Nephron progenitor cell (in vitro differentiated cells): ENCODE results near the gene C16orf86.

ENCODE experiments used
- DNase-seq: peaks from one replicate; pipeline ENCODE4 v3.0.0; 2021
- H3K27ac Mint-ChIP-seq: 2 replicates; pipeline ENCODE4 v1.8.0; 2021; ENCODE audit warnings: mild to moderate bottlenecking, moderate library complexity, mixed read lengths
- H3K27me3 Mint-ChIP-seq: 2 replicates; pipeline ENCODE4 v1.8.0; 2021; ENCODE audit warnings: mild to moderate bottlenecking, low read depth, mixed read lengths; ENCODE audit not compliant: poor library complexity
- H3K36me3 Mint-ChIP-seq: 2 replicates; pipeline ENCODE4 v1.8.0; 2021; ENCODE audit warnings: low read depth, mixed read lengths
- H3K4me1 Mint-ChIP-seq: 2 replicates; pipeline ENCODE4 v1.8.0; 2021; ENCODE audit warnings: mixed read lengths
- H3K4me3 Mint-ChIP-seq: 2 replicates; pipeline ENCODE4 v1.8.0; 2021; ENCODE audit warnings: mild to moderate bottlenecking, moderate library complexity, mixed read lengths
- H3K9me3 Mint-ChIP-seq: 2 replicates; pipeline ENCODE4 v1.8.0; 2021; ENCODE audit warnings: mild to moderate bottlenecking, moderate library complexity, mixed read lengths
- CTCF ChIP-seq: fragments of 200-600 bp; sonication (generic); IDR thresholded peaks from 2 replicates; pipeline ENCODE4 v1.5.0; 2021; ENCODE audit warnings: antibody characterized with exemption

The C16orf86 gene

GRCh38 chr16:67660564-67661028, 6.0 kb upstream of the C16orf86 start, which contains the start of gene PARD6A:
Gene PARD6A (plus strand): TSS chr16:67660960. CDS start chr16:67661039, 79 bp downstream.
- Mint-ChIP-seq H3K36me3 (peaks cover 15% of the 10 kb centered on the region), H3K4me1 (peaks cover 36% of the 10 kb centered on the region), H3K27me3 (peaks cover 26% of the 10 kb centered on the region), H3K27ac (peak within 1 kb of the TSS; percentile 99), H3K4me3 (peak within 1 kb of the TSS; percentile 92), H3K9me3 (no peaks in the 10 kb centered on the region)
- TF ChIP-seq CTCF, result no peak
- peak; percentile 87 for DNase-seq

DNA sequence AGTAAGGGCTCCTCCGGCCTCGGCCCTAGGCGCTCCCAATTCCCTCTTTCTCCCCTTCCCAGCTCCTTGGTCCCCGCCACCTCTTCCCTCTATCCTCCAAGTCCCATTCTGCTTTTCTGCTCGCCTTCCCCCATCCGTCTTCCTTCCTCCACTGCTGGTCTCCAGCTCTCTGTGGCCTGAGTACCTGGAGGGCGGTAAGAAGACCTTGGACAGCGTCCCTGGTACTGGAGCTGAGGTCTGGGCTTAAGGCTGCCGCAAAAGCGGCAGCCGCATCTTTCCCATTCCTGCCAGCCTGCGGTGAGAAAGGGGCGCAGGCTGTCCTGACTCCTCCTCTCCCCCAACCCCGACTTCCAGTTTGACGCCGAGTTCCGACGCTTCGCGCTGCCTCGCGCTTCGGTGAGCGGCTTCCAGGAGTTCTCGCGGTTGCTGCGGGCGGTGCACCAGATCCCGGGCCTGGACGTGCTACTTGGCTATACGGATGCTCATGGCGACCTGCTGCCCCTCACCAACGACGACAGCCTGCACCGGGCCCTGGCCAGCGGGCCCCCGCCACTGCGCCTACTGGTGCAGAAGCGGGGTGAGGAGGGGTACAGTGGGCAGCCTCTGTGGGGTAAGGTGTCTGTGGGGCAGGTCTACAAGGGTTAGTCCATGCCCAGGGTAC, 5.4 kb upstream of the C16orf86 start:
- H3K4me3 Mint-ChIP-seq, result peak overlapping the region; percentile 85
- H3K27me3 Mint-ChIP-seq, result peaks cover 21% of the 10 kb centered on the region
- peaks cover 40% of the 10 kb centered on the region for H3K4me1 Mint-ChIP-seq
- no peaks in the 10 kb centered on the region for H3K9me3 Mint-ChIP-seq
- peaks cover 15% of the 10 kb centered on the region for H3K36me3 Mint-ChIP-seq
- peak; percentile 55 for DNase-seq
- H3K27ac Mint-ChIP-seq, result peak overlapping the region; percentile 61
- TF ChIP-seq CTCF, result no peak

DNA sequence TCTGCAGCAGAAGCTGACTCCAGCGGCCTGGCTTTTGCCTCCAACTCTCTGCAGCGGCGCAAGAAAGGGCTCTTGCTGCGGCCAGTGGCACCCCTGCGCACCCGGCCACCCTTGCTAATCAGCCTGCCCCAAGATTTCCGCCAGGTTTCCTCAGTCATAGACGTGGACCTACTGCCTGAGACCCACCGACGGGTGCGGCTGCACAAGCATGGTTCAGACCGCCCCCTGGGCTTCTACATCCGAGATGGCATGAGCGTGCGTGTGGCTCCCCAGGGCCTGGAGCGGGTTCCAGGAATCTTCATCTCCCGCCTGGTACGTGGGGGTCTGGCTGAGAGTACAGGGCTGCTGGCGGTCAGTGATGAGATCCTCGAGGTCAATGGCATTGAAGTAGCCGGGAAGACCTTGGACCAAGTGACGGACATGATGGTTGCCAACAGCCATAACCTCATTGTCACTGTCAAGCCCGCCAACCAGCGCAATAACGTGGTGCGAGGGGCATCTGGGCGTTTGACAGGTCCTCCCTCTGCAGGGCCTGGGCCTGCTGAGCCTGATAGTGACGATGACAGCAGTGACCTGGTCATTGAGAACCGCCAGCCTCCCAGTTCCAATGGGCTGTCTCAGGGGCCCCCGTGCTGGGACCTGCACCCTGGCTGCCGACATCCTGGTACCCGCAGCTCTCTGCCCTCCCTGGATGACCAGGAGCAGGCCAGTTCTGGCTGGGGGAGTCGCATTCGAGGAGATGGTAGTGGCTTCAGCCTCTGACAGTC, 4.5 kb upstream of the C16orf86 start:
- H3K4me3 Mint-ChIP-seq, result no peak overlapping the region
- H3K36me3 Mint-ChIP-seq, result peaks cover 15% of the 10 kb centered on the region
- H3K27me3 Mint-ChIP-seq, result peaks cover 21% of the 10 kb centered on the region
- DNase-seq, result no peak
- no peak for TF ChIP-seq CTCF
- H3K27ac Mint-ChIP-seq, result no peak overlapping the region
- no peaks in the 10 kb centered on the region for H3K9me3 Mint-ChIP-seq
- peaks cover 42% of the 10 kb centered on the region for H3K4me1 Mint-ChIP-seq

DNA sequence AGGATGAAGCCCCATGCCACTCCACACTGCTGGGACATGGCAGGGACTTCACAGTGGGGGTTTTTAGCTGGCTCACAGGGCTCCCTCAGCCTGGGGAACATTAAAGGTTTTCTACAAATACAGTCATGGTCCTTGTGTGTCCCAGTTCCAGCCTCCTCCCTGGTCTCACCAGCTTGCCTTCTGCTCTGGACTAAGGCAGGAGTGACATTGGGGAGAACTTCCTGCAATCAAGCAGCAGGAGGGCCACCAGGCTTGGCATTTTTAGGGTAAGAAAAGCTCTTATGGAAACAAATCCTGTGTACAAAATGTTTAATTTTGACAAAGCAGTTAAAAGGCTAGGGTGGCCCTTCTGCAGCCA, 4.0 kb upstream of the C16orf86 start:
- no peak for DNase-seq
- Mint-ChIP-seq H3K4me1 (peaks cover 47% of the 10 kb centered on the region), H3K27ac (no peak overlapping the region), H3K36me3 (peaks cover 15% of the 10 kb centered on the region), H3K27me3 (peaks cover 21% of the 10 kb centered on the region), H3K9me3 (no peaks in the 10 kb centered on the region), H3K4me3 (no peak overlapping the region)
- TF ChIP-seq CTCF, result no peak

- H3K9me3 Mint-ChIP-seq, result no peaks in the 10 kb centered on the region
- peaks cover 47% of the 10 kb centered on the region for H3K4me1 Mint-ChIP-seq
- DNase-seq, result no peak
- no peak overlapping the region for H3K27ac Mint-ChIP-seq
- H3K36me3 Mint-ChIP-seq, result peaks cover 15% of the 10 kb centered on the region
- H3K27me3 Mint-ChIP-seq, result peaks cover 21% of the 10 kb centered on the region
- peak; percentile 22 for TF ChIP-seq CTCF
- no peak overlapping the region for H3K4me3 Mint-ChIP-seq
Measured at GRCh38 chr16:67663151-67663876, 3.3 kb upstream of the C16orf86 start.
